ENCODE results near the gene NBPF20. TPM values are rescaled to one million over a fixed set of nuclear protein-coding genes. Genes with fewer than 3 reads are reported as not detected.
"Not testable (repeated sequence)": the region's sequence is repeated elsewhere in the genome, so short reads cannot be mapped to it uniquely, and the experiment has no call there.

Gene NBPF20
- total RNA-seq: 1 to 10 TPM; 2.1 to 3.6 TPM
- long read RNA-seq, donor 1, partial matches to known transcripts: 2 of 5 reads
- long read RNA-seq, donor 1, other reads (novel, unspliced or antisense): 3 of 5 reads
- long read RNA-seq, donor 2, partial matches to known transcripts: 8 of 9 reads
- long read RNA-seq, donor 2, other reads (novel, unspliced or antisense): 1 of 9 reads

GRCh38 chr1:145425436-145426029 is at the start of gene NBPF20:
NBPF20 (minus strand) TSS chr1:145425603; CDS start chr1:145405272, 20,331 bp downstream.
- intact Hi-C loops (cut with DNase I): loop anchor here in 1 of 2 donors (5.0 kb wide), 1 partner anchor 372 kb away; no protein-coding TSS in a partner anchor

GRCh38 chr1:145474837-145475368 is 49.5 kb upstream of the NBPF20 start:
- intact Hi-C loops (cut with DNase I); DNase-seq (ENCODE audit: low spot score): not testable (repeated sequence)

More at GRCh38 chr1:145425436-145426029, at the start of gene NBPF20:
- DNase-seq (ENCODE audit: low spot score): peak; percentile 90

- DNase-seq (ENCODE audit: low spot score); intact Hi-C loops (cut with DNase I): not testable (repeated sequence)
Measured at GRCh38 chr1:145472731-145473130, 47.3 kb upstream of the NBPF20 start.

- intact Hi-C loops (cut with DNase I); DNase-seq (ENCODE audit: low spot score): not testable (repeated sequence)
Measured at GRCh38 chr1:145471365-145471764, 46.0 kb upstream of the NBPF20 start.

GRCh38 chr1:145465405-145466144 is 40.2 kb upstream of the NBPF20 start:
- intact Hi-C loops (cut with DNase I): not testable (repeated sequence)
- peak; percentile 87 for DNase-seq (ENCODE audit: low spot score)

GRCh38 chr1:145464708-145465336 is 39.4 kb upstream of the NBPF20 start:
- DNase-seq (ENCODE audit: low spot score); intact Hi-C loops (cut with DNase I): not testable (repeated sequence)

GRCh38 chr1:145464017-145464416 is 38.6 kb upstream of the NBPF20 start:
- intact Hi-C loops (cut with DNase I); DNase-seq (ENCODE audit: low spot score): not testable (repeated sequence)

- DNase-seq (ENCODE audit: low spot score); intact Hi-C loops (cut with DNase I): not testable (repeated sequence)
Measured at GRCh38 chr1:145460684-145461083, 35.3 kb upstream of the NBPF20 start.

GRCh38 chr1:145460048-145460447 is 34.6 kb upstream of the NBPF20 start:
- DNase-seq (ENCODE audit: low spot score); intact Hi-C loops (cut with DNase I): not testable (repeated sequence)

- intact Hi-C loops (cut with DNase I); DNase-seq (ENCODE audit: low spot score): not testable (repeated sequence)
Measured at GRCh38 chr1:145459591-145459990, 34.2 kb upstream of the NBPF20 start.

- DNase-seq (ENCODE audit: low spot score); intact Hi-C loops (cut with DNase I): not testable (repeated sequence)
Measured at GRCh38 chr1:145459063-145459462, 33.7 kb upstream of the NBPF20 start.

- intact Hi-C loops (cut with DNase I); DNase-seq (ENCODE audit: low spot score): not testable (repeated sequence)
Measured at GRCh38 chr1:145454824-145455177, 29.4 kb upstream of the NBPF20 start.

GRCh38 chr1:145453873-145454823 is 28.7 kb upstream of the NBPF20 start:
- peak; percentile 62 for DNase-seq (ENCODE audit: low spot score)
- intact Hi-C loops (cut with DNase I): not testable (repeated sequence)

- intact Hi-C loops (cut with DNase I); DNase-seq (ENCODE audit: low spot score): not testable (repeated sequence)
Measured at GRCh38 chr1:145452506-145452905, 27.1 kb upstream of the NBPF20 start.

GRCh38 chr1:145451914-145452313 is 26.5 kb upstream of the NBPF20 start:
- DNase-seq (ENCODE audit: low spot score); intact Hi-C loops (cut with DNase I): not testable (repeated sequence)

- DNase-seq (ENCODE audit: low spot score); intact Hi-C loops (cut with DNase I): not testable (repeated sequence)
Measured at GRCh38 chr1:145445219-145445618, 19.8 kb upstream of the NBPF20 start.

GRCh38 chr1:145442340-145442739 is 16.9 kb upstream of the NBPF20 start:
- DNase-seq (ENCODE audit: low spot score); intact Hi-C loops (cut with DNase I): not testable (repeated sequence)
